OCI-LY7 (cell line): Measurements from ENCODE around the gene SHTN1. TPM values are rescaled to one million over a fixed set of nuclear protein-coding genes. Genes with fewer than 3 reads are reported as not detected.

Source experiments
- BruUV-seq: library from RNA; stranded (reverse); fragments of 400-500 nt; replicated peaks from 2 replicates; lab custom pipeline; 2021; lab: Mats Ljungman, UMichigan
- CTCF ChIA-PET: fragments of 300-600 bp; sonication (Branson Sonifier 250); formaldehyde crosslinking; loops from one replicate; lab custom pipeline; 2022; ENCODE audit warnings: antibody characterized with exemption; ENCODE audit not compliant: unreplicated experiment; lab: Charles Lee
- POLR2A ChIA-PET: fragments of 300-600 bp; sonication (Branson Sonifier 250); formaldehyde crosslinking; loops from one replicate; lab custom pipeline; 2022; ENCODE audit warnings: antibody characterized with exemption; lab: Charles Lee
- DNase-seq: peaks from one replicate; pipeline ENCODE4 v3.0.0-alpha.2; 2015; ENCODE audit warnings: low spot score
- H2AFZ ChIP-seq: fragments of 200-600 bp; sonication (generic), shearing (Covaris generic); 2 replicates; pipeline ENCODE4 v1.6.1; 2014; ENCODE audit warnings: mild to moderate bottlenecking, antibody characterized with exemption, low read length, moderate library complexity
- H3K27ac ChIP-seq: fragments of 200-600 bp; sonication (generic); 2 replicates; pipeline ENCODE4 v1.5.1; 2014; ENCODE audit warnings: mixed run types, low read depth, mild to moderate bottlenecking, moderate library complexity, low read length, inconsistent platforms; ENCODE audit not compliant: poor library complexity, severe bottlenecking
- H3K36me3 ChIP-seq: fragments of 200-600 bp; sonication (generic); 2 replicates; pipeline ENCODE4 v1.6.1; 2014; ENCODE audit warnings: mild to moderate bottlenecking, antibody characterized with exemption, low read length, moderate library complexity, mixed read lengths; ENCODE audit not compliant: insufficient read depth
- H3K4me1 ChIP-seq: fragments of 200-600 bp; sonication (generic); 2 replicates; pipeline ENCODE4 v1.5.1; 2014; ENCODE audit warnings: mild to moderate bottlenecking, low read length; ENCODE audit not compliant: insufficient read depth, poor library complexity, severe bottlenecking
- H3K4me2 ChIP-seq: fragments of 200-600 bp; sonication (generic); 2 replicates; pipeline ENCODE4 v1.6.1; 2014; ENCODE audit warnings: mild to moderate bottlenecking, low read length
- H3K4me3 ChIP-seq: fragments of 200-600 bp; sonication (generic); 2 replicates; pipeline ENCODE4 v1.5.1; 2014; ENCODE audit warnings: mild to moderate bottlenecking, low read depth, low read length; ENCODE audit not compliant: poor library complexity, severe bottlenecking
- H3K79me2 ChIP-seq: fragments of 200-600 bp; sonication (generic); 2 replicates; pipeline ENCODE4 v1.6.1; 2016; ENCODE audit warnings: low read depth, mild to moderate bottlenecking, low read length, moderate library complexity, mixed read lengths; ENCODE audit not compliant: insufficient read depth
- H3K9me2 ChIP-seq: fragments of 200-600 bp; sonication (generic); 2 replicates; pipeline ENCODE4 v1.6.1; 2016; ENCODE audit warnings: mild to moderate bottlenecking, low read length, mixed read lengths; ENCODE audit not compliant: insufficient read depth
- H3K9me3 ChIP-seq: fragments of 200-600 bp; sonication (generic); 2 replicates; pipeline ENCODE4 v1.6.1; 2014; ENCODE audit warnings: mild to moderate bottlenecking, mixed run types, low read length, mixed read lengths
- H4K20me1 ChIP-seq: fragments of 200-600 bp; sonication (generic); 2 replicates; pipeline ENCODE4 v1.6.1; 2014; ENCODE audit warnings: mild to moderate bottlenecking, antibody characterized with exemption, low read length, moderate library complexity, mixed read lengths; ENCODE audit not compliant: insufficient read depth
- EZH2phosphoT487 ChIP-seq: fragments of 200-600 bp; sonication (generic); IDR thresholded peaks from 2 replicates; pipeline ENCODE4 v1.6.1; 2018; ENCODE audit warnings: low read depth, borderline replicate concordance, mild to moderate bottlenecking, mixed run types, antibody characterized with exemption, low read length, moderate library complexity, mixed read lengths
- intact Hi-C: fragments of 100-400 bp; cut with micrococcal nuclease; formaldehyde crosslinking; loops from one replicate; pipeline ENCODE4 v1.10.0; 2022; ENCODE audit not compliant: unreplicated experiment
- total RNA-seq, 2 experiments: library from RNA; depleted of rRNA in 1 of 2; stranded (reverse); fragments of >200 nt in 1 of 2; shearing (Covaris generic) in 1 of 2; gene quantifications; 2 replicates each; pipeline ENCODE4 v1.2.3, GENCODE V29; 2014 to 2022
- TF ChIP-seq, protein P1 (sequence below): fragments of 200-600 bp; sonication (generic); conservative IDR thresholded peaks from 2 replicates; pipeline ENCODE4 v1.5.1; 2014; ENCODE audit warnings: mild to moderate bottlenecking, antibody characterized with exemption, low read length, moderate library complexity, mixed read lengths

SHTN1 gene
- total RNA-seq, 2 experiments from 2014 or later = not detected

DNA sequence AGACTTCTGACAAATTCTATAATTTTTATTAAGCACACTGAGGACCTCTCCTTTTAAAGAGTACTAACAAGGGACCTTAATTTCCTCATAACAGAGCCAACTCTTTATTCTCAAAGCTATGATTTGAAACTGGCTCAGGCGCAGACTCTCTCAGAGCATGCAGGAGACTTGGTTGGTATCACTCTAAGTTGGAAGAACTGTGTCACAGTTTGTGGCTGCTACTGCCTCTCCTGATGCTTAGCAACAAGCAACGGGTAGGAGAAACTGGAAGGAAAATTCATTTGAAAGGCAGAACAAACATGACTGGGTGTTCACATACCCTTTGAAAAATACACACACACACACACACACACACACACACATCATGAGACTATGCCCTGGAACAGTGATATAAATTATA, 122.3 kb downstream of the SHTN1 start:
- ChIA-PET CTCF (no interaction called here), POLR2A (no interaction called here)
- H3K4me1 ChIP-seq = no peaks in the 10 kb centered on the region
- TF ChIP-seq EZH2phosphoT487 = no peak
- TF ChIP-seq, protein P1, sequence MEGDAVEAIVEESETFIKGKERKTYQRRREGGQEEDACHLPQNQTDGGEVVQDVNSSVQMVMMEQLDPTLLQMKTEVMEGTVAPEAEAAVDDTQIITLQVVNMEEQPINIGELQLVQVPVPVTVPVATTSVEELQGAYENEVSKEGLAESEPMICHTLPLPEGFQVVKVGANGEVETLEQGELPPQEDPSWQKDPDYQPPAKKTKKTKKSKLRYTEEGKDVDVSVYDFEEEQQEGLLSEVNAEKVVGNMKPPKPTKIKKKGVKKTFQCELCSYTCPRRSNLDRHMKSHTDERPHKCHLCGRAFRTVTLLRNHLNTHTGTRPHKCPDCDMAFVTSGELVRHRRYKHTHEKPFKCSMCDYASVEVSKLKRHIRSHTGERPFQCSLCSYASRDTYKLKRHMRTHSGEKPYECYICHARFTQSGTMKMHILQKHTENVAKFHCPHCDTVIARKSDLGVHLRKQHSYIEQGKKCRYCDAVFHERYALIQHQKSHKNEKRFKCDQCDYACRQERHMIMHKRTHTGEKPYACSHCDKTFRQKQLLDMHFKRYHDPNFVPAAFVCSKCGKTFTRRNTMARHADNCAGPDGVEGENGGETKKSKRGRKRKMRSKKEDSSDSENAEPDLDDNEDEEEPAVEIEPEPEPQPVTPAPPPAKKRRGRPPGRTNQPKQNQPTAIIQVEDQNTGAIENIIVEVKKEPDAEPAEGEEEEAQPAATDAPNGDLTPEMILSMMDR = no peak
- no peaks in the 10 kb centered on the region for H3K36me3 ChIP-seq
- H3K4me2 ChIP-seq = no peak overlapping the region
- DNase-seq = no peak
- no peaks in the 10 kb centered on the region for H3K9me3 ChIP-seq
- intact Hi-C loops = no loop called here
- no peaks in the 10 kb centered on the region for H3K9me2 ChIP-seq
- H2AFZ ChIP-seq = no peak overlapping the region
- H3K4me3 ChIP-seq = no peak overlapping the region
- H4K20me1 ChIP-seq = no peaks in the 10 kb centered on the region
- H3K79me2 ChIP-seq = no peaks in the 10 kb centered on the region
- no peak overlapping the region for H3K27ac ChIP-seq
- BruUV-seq = no TSS peak

DNA sequence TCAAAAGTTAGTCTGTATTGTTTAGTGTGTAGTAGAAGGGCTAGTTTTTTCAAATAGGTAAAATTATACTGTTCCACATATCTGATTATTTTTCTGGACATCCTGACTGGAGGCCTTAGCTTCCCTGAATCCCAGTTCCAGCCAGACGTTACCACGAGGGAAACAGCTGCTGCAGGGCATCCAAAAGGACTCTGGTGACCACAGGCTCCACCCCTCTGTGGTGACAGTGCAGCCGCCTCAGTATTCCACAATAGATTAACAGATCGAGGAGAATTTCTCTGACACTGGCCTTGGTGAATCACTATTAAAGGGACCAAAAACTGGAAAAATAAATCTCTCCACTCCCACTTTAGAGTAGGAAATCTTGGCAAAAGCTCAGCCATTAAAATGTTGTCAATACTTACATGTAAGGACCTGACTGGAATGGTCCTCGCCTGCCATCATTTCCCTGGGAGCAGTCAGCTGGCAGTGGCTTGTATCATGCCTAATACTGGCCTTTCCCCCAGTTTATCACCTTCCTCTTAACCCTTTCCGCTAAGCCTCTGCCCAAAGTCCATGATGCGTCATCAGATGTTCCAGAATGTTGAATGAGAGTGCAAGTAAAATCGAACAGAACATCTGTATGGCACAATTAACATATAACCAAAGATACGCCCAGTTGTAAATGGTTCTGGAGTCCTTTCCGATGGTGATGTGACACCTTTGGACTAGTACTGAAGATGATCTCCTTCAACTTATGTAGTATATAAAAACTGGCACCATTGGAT, 124.1 kb downstream of the SHTN1 start:
- Histone ChIP-seq H3K27ac (no peak overlapping the region), H3K4me2 (no peak overlapping the region), H3K4me1 (no peaks in the 10 kb centered on the region), H3K9me3 (no peaks in the 10 kb centered on the region), H3K4me3 (no peak overlapping the region), H4K20me1 (no peaks in the 10 kb centered on the region), H3K9me2 (no peaks in the 10 kb centered on the region), H3K36me3 (no peaks in the 10 kb centered on the region), H2AFZ (no peak overlapping the region), H3K79me2 (no peaks in the 10 kb centered on the region)
- POLR2A ChIA-PET = interaction anchor here (0.6 kb wide), 1 partner anchor 43 kb away, joined by 3 read pairs; no protein-coding TSS in a partner anchor
- no TSS peak for BruUV-seq
- DNase-seq = no peak
- no peak for TF ChIP-seq EZH2phosphoT487
- TF ChIP-seq, protein P1 = no peak
- CTCF ChIA-PET = no interaction called here
- intact Hi-C loops = no loop called here

DNA sequence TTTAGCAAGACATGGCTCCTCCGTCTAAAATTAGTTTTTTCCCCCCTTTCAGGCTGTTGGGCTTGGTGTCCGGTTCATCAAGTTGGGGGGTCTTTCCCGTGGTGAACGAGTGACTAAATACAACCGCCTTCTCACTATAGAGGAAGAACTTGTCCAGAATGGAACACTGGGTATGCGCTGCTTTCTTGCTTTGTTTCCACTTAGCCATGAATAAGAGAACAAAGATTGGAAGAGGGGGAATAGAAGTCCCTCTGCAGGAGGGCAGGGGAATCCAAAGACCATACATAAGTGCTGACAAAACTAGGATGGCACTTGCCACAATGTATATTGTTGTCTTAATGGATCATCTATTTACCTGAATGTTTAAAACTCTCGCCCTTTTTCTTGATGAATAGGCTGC, 125.2 kb downstream of the SHTN1 start:
- ChIA-PET POLR2A (no interaction called here), CTCF (no interaction called here)
- Histone ChIP-seq H3K27ac (no peak overlapping the region), H3K79me2 (no peaks in the 10 kb centered on the region), H3K9me2 (no peaks in the 10 kb centered on the region), H3K4me1 (no peaks in the 10 kb centered on the region), H3K4me2 (no peak overlapping the region), H2AFZ (no peak overlapping the region), H3K36me3 (no peaks in the 10 kb centered on the region), H4K20me1 (no peaks in the 10 kb centered on the region), H3K9me3 (no peaks in the 10 kb centered on the region), H3K4me3 (no peak overlapping the region)
- TF ChIP-seq EZH2phosphoT487 = no peak
- TF ChIP-seq, protein P1 = no peak
- no peak for DNase-seq
- BruUV-seq = no TSS peak
- intact Hi-C loops = no loop called here
